ENCODE measurements around the gene MARS1.

MARS1 gene

GRCh38 chr12:57473392-57473791 lies 14.5 kb upstream of the MARS1 start:
- DNase-seq (ENCODE audit: low spot score), result no peak

- no peak for DNase-seq (ENCODE audit: low spot score)
These were observed 14.0 kb upstream of the MARS1 start for GRCh38 chr12:57473886-57474285.

- no peak for DNase-seq (ENCODE audit: low spot score)
These were observed 13.4 kb upstream of the MARS1 start for GRCh38 chr12:57474430-57474829.

DNA sequence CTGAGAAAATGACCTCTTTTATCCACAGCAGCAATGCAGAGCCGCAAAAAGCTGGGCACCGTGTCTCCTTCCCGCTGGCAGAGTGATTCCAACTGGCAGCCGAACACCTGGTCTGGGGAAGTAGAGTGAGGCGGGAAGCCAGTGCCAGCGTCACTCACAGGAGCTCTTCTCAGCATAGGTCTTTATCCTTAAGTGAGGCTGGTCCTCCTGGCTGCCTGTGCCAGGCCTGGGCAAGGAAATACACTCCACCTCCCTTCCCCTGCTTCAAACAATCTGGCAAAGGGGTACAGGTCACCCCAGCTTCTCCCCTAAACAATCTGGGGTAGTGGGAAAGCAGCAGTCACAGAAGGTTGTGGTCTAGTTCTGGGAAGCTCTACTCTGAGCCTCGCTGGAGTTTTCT lies 13.0 kb upstream of the MARS1 start:
- no peak for DNase-seq (ENCODE audit: low spot score)

DNA sequence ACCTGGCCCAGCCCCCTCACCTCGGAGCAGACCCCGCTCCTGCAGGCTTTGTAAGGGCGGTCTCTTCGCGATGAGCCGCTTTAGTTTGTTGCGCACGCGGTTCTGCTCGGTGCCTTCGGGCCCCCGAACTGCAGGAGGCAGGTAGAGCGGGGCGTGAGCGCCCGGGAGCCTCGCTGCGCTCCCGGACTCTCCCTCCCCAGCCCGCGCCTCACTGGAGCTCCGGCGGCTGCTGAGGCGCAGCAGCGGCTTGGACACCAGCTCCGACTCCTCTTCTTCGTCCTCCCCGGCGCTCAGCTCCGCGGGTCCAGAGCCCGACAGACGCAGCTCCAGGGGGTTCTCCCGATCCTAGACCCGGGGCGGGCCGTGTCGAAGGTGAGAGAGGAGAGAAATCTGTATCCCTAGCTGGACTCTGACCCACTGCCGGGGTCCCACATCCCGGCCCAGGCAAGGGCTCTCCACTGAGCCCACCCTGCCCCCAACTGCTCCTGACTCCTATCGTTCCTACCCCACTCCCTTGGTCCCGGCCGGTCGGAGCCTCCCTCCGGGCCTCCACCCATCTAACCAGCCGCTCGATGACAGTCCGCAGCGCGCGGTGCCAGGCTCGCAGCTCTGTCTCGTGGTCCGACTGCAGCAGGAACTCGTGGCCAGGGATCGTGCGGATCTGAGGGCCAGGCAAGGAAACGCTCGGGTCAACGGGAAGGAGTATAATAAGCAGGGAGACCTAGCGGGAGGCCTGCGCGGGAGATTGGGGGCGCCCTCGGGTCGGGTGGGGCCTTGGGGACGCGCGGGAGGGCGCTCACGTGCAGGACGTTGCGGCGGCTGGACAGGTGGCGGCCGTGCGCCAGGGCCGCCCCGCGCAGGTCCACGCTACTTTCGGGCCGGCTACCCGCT lies 12.4 kb upstream of the MARS1 start:
- peak; percentile 52 for DNase-seq (ENCODE audit: low spot score)

- no peak for DNase-seq (ENCODE audit: low spot score)
These were observed 11.5 kb upstream of the MARS1 start for GRCh38 chr12:57476162-57476992.

DNA sequence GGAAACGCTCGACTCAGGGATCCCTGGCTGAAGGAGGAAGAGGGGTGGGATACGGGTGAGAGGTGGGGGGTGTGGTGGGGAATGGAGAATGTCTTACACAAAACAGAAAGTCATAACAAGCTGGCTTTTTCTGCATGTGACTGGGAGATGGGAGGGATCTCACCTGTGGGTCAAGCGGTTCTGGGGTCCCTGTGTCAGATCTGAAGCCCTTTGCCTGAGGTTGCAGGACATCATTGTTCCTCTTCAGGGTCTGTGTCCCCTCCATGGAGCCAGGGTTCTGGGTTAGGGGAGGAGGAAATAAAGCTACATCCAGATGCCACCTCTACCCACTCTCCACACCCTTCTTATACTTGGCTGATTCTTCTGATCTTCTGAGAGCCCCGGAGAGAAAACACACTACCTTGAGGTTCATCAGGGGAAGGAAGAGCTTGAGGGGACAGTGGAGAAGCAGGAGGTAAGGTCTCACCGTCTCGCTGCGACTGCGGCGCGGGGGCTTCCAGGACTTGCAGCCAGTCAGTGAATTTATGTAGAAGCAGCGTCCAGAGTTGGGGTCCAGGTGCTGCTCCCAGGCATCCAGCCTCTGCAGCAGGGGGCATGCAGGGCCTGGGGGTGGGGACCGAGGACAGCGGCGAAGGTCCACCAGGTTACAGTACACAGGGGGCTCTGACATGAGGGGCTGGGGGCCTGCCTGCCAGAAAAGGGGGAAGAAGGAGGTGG lies 10.7 kb upstream of the MARS1 start:
- DNase-seq (ENCODE audit: low spot score), result no peak

GRCh38 chr12:57477710-57478681 lies 9.9 kb upstream of the MARS1 start:
- no peak for DNase-seq (ENCODE audit: low spot score)

DNA sequence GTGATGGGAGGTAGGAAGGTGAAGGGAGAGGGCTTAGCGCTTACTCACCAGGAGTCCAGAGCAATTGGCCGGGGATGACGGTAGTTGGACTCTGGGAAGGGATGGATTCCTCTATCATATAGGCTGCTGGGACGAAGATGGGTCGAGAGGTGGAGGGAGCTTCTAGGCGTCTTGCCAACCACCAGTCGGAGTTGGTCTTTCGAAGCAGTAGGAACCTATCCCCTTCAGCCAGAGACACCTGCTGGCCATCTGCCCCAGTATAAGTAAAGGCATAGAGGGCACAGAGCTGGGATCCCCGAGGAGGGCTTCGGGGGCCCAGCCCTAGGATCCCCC lies 8.9 kb upstream of the MARS1 start:
- DNase-seq (ENCODE audit: low spot score), result no peak

- DNase-seq (ENCODE audit: low spot score), result no peak
These were observed 8.3 kb upstream of the MARS1 start, which contains the start of gene ARHGAP9 for GRCh38 chr12:57479376-57480115. Gene ARHGAP9 (minus strand): TSS chr12:57479866. CDS start chr12:57479406, 460 bp downstream.

- DNase-seq (ENCODE audit: low spot score), result no peak
These were observed 6.2 kb upstream of the MARS1 start for GRCh38 chr12:57481671-57482070.

- peak; percentile 47 for DNase-seq (ENCODE audit: low spot score)
These were observed 4.4 kb upstream of the MARS1 start for GRCh38 chr12:57483466-57483865.

DNA sequence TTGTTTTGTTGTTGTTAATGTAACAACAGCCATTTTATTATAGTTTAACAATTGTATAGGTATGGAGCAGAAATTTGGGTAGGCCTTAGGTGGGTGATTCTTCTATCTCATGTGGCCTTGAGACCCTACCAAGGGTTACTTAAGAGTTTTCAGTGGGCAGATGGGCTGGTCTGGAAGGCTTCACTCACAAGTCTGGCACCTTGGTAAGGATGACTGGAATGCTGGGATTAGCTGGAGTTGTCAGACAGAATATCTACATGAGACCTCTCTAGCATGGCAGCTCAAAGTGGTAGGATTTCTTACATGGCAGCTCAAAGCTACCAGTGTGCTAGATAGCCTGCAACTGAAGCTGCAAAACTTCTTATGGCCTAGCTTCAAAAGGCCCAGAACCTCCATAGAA lies 2.2 kb upstream of the MARS1 start:
- no peak for DNase-seq (ENCODE audit: low spot score)

DNA sequence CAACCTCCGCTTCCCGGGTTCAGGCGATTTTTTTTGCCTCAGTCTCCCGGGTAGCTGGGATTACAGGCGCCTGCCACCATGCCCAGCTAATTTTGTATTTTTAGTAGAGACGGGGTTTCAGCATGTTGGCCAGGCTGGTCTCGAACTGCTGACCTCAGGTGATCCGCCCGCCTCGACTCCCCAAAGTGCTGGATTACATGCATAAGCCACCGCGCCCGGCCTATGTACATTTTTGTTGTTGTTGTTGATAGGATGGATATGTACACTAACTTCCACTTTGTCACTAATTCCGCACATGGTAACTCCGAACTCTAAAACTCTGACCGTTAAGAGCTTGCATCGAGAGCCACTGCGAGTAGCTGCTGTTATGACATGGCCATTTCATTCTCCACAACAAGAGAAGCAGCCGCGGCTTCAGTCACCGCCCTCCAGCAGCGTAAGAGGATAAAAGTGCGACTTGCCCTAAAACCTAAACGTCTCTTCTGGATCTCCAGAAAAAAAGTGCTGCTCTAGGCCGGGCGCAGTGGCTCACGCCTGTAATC lies 742 bp upstream of the MARS1 start:
- no peak for DNase-seq (ENCODE audit: low spot score)

DNA sequence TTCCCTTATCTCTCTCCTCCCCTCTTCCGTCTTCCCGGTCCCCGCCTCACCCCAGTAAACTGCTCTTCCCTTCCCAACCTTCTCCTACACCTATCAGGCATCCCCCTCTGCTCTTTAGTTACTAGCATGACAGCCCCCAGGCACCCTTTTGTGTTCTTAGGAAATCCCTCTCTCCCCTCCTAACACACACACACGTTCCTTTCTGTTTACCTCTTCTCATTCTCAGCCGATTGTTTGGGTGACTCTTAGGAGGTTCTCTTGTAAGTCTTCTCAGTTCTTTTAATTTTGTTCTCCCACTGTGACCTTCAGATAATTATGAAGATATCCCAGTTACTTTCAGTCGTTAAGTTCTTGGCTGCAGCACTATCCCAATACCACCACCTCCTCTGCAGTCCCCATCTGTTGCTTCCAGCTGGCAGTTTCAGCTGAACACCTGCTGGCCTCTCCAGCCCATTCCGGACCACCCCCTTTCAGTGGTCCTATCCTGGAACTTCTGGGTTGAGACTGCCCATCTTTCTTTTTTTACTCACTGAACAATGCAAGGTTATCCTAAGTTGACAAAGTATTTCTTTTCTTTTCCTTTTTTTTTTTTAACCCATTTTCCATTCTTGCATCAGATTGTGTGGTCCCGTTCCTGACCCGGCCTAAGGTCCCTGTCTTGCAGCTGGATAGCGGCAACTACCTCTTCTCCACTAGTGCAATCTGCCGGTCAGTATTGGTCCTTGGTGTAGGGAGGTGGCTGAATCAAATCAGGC lies 711 bp downstream of the MARS1 start:
- no peak for DNase-seq (ENCODE audit: low spot score)

DNA sequence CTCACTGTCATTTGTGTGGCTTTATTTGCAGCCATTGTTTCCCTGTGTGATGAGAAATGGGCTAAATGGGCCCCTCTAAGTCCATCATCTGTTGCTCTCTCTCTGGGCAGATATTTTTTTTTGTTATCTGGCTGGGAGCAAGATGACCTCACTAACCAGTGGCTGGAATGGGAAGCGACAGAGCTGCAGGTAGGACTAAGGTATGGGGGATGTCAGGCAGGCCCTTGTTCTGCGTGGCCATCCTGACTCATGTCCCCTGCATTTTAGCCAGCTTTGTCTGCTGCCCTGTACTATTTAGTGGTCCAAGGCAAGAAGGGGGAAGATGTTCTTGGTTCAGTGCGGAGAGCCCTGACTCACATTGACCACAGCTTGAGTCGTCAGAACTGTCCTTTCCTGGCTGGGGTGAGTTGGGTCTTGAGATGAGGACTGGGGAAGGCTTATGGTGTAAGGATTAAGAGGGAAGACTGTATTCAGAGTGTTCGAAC lies 1.3 kb downstream of the MARS1 start:
- no peak for DNase-seq (ENCODE audit: low spot score)

DNA sequence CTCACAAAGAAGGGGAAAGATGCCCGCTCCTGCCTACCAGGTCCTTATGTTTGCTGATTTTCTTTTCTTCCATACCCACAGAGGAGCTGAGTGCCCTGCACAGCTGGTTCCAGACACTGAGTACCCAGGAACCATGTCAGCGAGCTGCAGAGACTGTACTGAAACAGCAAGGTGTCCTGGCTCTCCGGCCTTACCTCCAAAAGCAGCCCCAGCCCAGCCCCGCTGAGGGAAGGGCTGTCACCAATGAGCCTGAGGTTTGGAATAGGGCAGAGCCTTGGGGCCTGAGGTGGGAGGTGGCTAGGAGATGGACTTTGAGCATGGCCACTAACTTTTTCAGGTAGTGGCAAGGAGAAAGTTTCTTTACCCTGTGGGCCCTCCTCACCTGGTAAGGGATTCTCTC lies 2.3 kb downstream of the MARS1 start:
- no peak for DNase-seq (ENCODE audit: low spot score)

GRCh38 chr12:57491393-57492280 lies 3.8 kb downstream of the MARS1 start:
- DNase-seq (ENCODE audit: low spot score), result no peak

Measured in AG08395 (cell line).